HepG2 (cell line): Measurements from ENCODE around the gene MICALL2. TPM values are rescaled to one million over a fixed set of nuclear protein-coding genes. Genes with fewer than 3 reads are reported as not detected.

ENCODE experiments used
- BRD4 ChIP-seq: sonication (generic); formaldehyde crosslinking; IDR thresholded peaks from 2 replicates; pipeline ENCODE4 v1.4.0; 2020; ENCODE audit warnings: missing genetic modification reagents
- CENPT ChIP-seq: sonication (generic); formaldehyde crosslinking; IDR thresholded peaks from 2 replicates; pipeline ENCODE4 v1.8.0; 2022; ENCODE audit warnings: low read depth, mild to moderate bottlenecking, moderate library complexity, missing genetic modification reagents
- CERS6 ChIP-seq: sonication (generic); formaldehyde crosslinking; IDR thresholded peaks from 2 replicates; pipeline ENCODE4 v1.5.0; 2020; ENCODE audit warnings: missing genetic modification reagents
- EP300 ChIP-seq, 3 experiments: sonication (generic) in 1 of 3; formaldehyde crosslinking in 1 of 3; IDR thresholded peaks; 2 replicates each; pipeline versions ENCODE4 v1.5.1 to v1.6.1; 2011 to 2020; ENCODE audit warnings: low read depth in 2 of 3, low read length in 2 of 3, borderline replicate concordance in 1 of 3, improper control_type of control experiment in 1 of 3, mild to moderate bottlenecking in 1 of 3, missing genetic modification reagents in 1 of 3, moderate library complexity in 1 of 3
- HMGA1 ChIP-seq: sonication (generic); formaldehyde crosslinking; conservative IDR thresholded peaks from 2 replicates; pipeline ENCODE4 v1.4.0; 2020; ENCODE audit warnings: missing genetic modification reagents
- HNF1A ChIP-seq, 2 experiments: sonication (generic) in 1 of 2; formaldehyde crosslinking in 1 of 2; IDR thresholded peaks; 2 replicates each; pipeline versions ENCODE4 v1.4.0 to v1.6.1; 2016 to 2020; ENCODE audit warnings: borderline replicate concordance in 1 of 2, low read depth in 1 of 2, mild to moderate bottlenecking in 1 of 2, missing genetic modification reagents in 1 of 2
- MATR3 ChIP-seq: sonication (generic); formaldehyde crosslinking; IDR thresholded peaks from 2 replicates; pipeline ENCODE4 v1.4.0; 2020; ENCODE audit warnings: missing genetic modification reagents
- NRL ChIP-seq: sonication (generic); formaldehyde crosslinking; IDR thresholded peaks from 2 replicates; pipeline ENCODE4 v1.5.0; 2020; ENCODE audit warnings: missing genetic modification reagents, mild to moderate bottlenecking, moderate library complexity, borderline replicate concordance
- PHF5A ChIP-seq: IDR thresholded peaks from one replicate; pipeline ENCODE4 v1.6.1; 2018; ENCODE audit warnings: low read depth, missing genetic modification reagents; ENCODE audit not compliant: unreplicated experiment
- SAFB2 ChIP-seq: sonication (generic); formaldehyde crosslinking; IDR thresholded peaks from 2 replicates; pipeline ENCODE4 v1.5.1; 2020; ENCODE audit warnings: missing genetic modification reagents, low read depth, mild to moderate bottlenecking, borderline replicate concordance
- SKI ChIP-seq: fragments of 450-650 bp; IDR thresholded peaks from one replicate; pipeline ENCODE4 v1.6.1; 2018; ENCODE audit warnings: mild to moderate bottlenecking; ENCODE audit not compliant: partially characterized antibody
- SMARCE1 ChIP-seq: fragments of 450-650 bp; IDR thresholded peaks from 2 replicates; pipeline ENCODE4 v1.6.1; 2017; ENCODE audit warnings: borderline replicate concordance
- TBX2 ChIP-seq: sonication (generic); formaldehyde crosslinking; IDR thresholded peaks from 2 replicates; pipeline ENCODE4 v1.5.0; 2020; ENCODE audit warnings: missing genetic modification reagents, mild to moderate bottlenecking, borderline replicate concordance
- YEATS4 ChIP-seq: sonication (generic); formaldehyde crosslinking; IDR thresholded peaks from 2 replicates; pipeline ENCODE4 v1.4.0; 2020; ENCODE audit warnings: missing genetic modification reagents, borderline replicate concordance
- ZBTB42 ChIP-seq: sonication (generic); formaldehyde crosslinking; IDR thresholded peaks from 2 replicates; pipeline ENCODE4 v1.5.0; 2020; ENCODE audit warnings: mild to moderate bottlenecking, missing genetic modification reagents
- ZNF230 ChIP-seq: sonication (generic); formaldehyde crosslinking; IDR thresholded peaks from 2 replicates; pipeline ENCODE4 v1.4.0; 2020; ENCODE audit warnings: mild to moderate bottlenecking, missing genetic modification reagents
- ZNF232 ChIP-seq: sonication (generic); formaldehyde crosslinking; IDR thresholded peaks from 2 replicates; pipeline ENCODE4 v1.4.0; 2020; ENCODE audit warnings: missing genetic modification reagents, borderline replicate concordance
- ZNF354B ChIP-seq: sonication (generic); formaldehyde crosslinking; IDR thresholded peaks from 2 replicates; pipeline ENCODE4 v1.8.0; 2022; ENCODE audit warnings: mild to moderate bottlenecking, missing genetic modification reagents
- ZNF430 ChIP-seq: sonication (generic); formaldehyde crosslinking; IDR thresholded peaks from 2 replicates; pipeline ENCODE4 v1.9.0; 2021; ENCODE audit warnings: mild to moderate bottlenecking, missing genetic modification reagents
- ZNF484 ChIP-seq: sonication (generic); formaldehyde crosslinking; IDR thresholded peaks from 2 replicates; pipeline ENCODE4 v1.5.1; 2020; ENCODE audit warnings: mild to moderate bottlenecking, low read depth, missing genetic modification reagents, borderline replicate concordance
- ZNF562 ChIP-seq: sonication (generic); formaldehyde crosslinking; IDR thresholded peaks from 2 replicates; pipeline ENCODE4 v1.8.0; 2022; ENCODE audit warnings: missing genetic modification reagents, borderline replicate concordance
- ZNF598 ChIP-seq: sonication (generic); formaldehyde crosslinking; IDR thresholded peaks from 2 replicates; pipeline ENCODE4 v1.5.1; 2020; ENCODE audit warnings: mild to moderate bottlenecking, missing genetic modification reagents, borderline replicate concordance
- ZNF737 ChIP-seq: sonication (generic); formaldehyde crosslinking; IDR thresholded peaks from 2 replicates; pipeline ENCODE4 v1.5.0; 2020; ENCODE audit warnings: missing genetic modification reagents, mild to moderate bottlenecking, borderline replicate concordance
- ZNF780A ChIP-seq: sonication (generic); formaldehyde crosslinking; IDR thresholded peaks from 2 replicates; pipeline ENCODE4 v1.8.0; 2022; ENCODE audit warnings: mild to moderate bottlenecking, missing genetic modification reagents, moderate library complexity
- ZNF788 ChIP-seq: sonication (generic); formaldehyde crosslinking; IDR thresholded peaks from 2 replicates; pipeline ENCODE4 v1.5.0; 2020; ENCODE audit warnings: mild to moderate bottlenecking, missing genetic modification reagents, borderline replicate concordance
- ZNF878 ChIP-seq: sonication (generic); formaldehyde crosslinking; IDR thresholded peaks from 2 replicates; pipeline ENCODE4 v1.8.1; 2023; ENCODE audit warnings: mild to moderate bottlenecking, missing genetic modification reagents, moderate library complexity
- polyA plus RNA-seq, 8 experiments: library from polyadenylated mRNA; depleted of rRNA in 3 of 8; stranded (reverse) in 7 of 8; unstranded in 1 of 8; fragments of >200 nt; fragmentation: Illumina TruSeq in 4 of 8; extraction: Trizol in 4 of 8; gene quantifications; 2 replicates each; pipeline versions ENCODE4 v1.2.1 to v1.2.3, GENCODE V29; 2011 to 2016; ENCODE audit warnings: low read depth in 4 of 8, missing spikeins in 1 of 8, mixed read lengths in 1 of 8; ENCODE audit not compliant: insufficient read depth in 1 of 8
- total RNA-seq, 5 experiments: library from RNA; depleted of rRNA; stranded (reverse); fragments of >200 nt; fragmentation: Illumina TruSeq; extraction: Trizol; gene quantifications; 2 replicates each; pipeline ENCODE4 v1.2.3, GENCODE V29; 2016; ENCODE audit warnings: low read depth in 1 of 5

Gene MICALL2
- total and polyA plus RNA-seq, 2 of the 13 experiments (the other 11 are each of a cell fraction or from before 2014, with no cell fraction given), result 5.8 to 12.4 TPM

- TF ChIP-seq CERS6 (no peak), ZNF737 (no peak), TBX2 (CRISPR knock-in tag) (no peak), SAFB2 (CRISPR knock-in tag) (no peak), PHF5A (no peak), EP300 (IDR thresholded peaks at IDR 0.05; ENCODE audit: low read depth in 2 of 2, low read length in 2 of 2) (no peak), EP300 (CRISPR knock-in tag; IDR thresholded peaks at IDR 0.05; ENCODE audit: borderline replicate concordance) (no peak), ZNF430 (CRISPR knock-in tag) (no peak), SKI (no peak), ZNF484 (CRISPR knock-in tag) (no peak), ZNF878 (no peak), MATR3 (CRISPR knock-in tag) (no peak), ZNF354B (CRISPR knock-in tag) (no peak), YEATS4 (CRISPR knock-in tag) (peak; percentile 60; the same call in 1 of the 2 replicates), NRL (CRISPR knock-in tag) (no peak), HMGA1 (CRISPR knock-in tag) (no peak), CENPT (CRISPR knock-in tag) (no peak), HNF1A (IDR thresholded peaks at IDR 0.05; ENCODE audit: low read depth) (no peak), HNF1A (CRISPR knock-in tag; IDR thresholded peaks at IDR 0.05; ENCODE audit: borderline replicate concordance) (no peak), ZNF562 (CRISPR knock-in tag) (no peak), ZNF230 (CRISPR knock-in tag) (no peak), ZBTB42 (CRISPR knock-in tag) (no peak), ZNF598 (no peak), ZNF232 (CRISPR knock-in tag) (no peak), SMARCE1 (no peak), BRD4 (CRISPR knock-in tag) (peak; percentile 64), ZNF788 (no peak), ZNF780A (CRISPR knock-in tag) (no peak)
These were observed 30.2 kb downstream of the MICALL2 start (continued) for GRCh38 chr7:1428941-1429501.
